PC-3 (cell line): Measurements from ENCODE around the gene TMEM9B.

Source experiments
- EZH2 ChIP-seq: fragments of 300-600 bp; sonication (generic); IDR thresholded peaks from one replicate; pipeline ENCODE4 v1.6.1; 2017; ENCODE audit warnings: antibody characterized with exemption, mild to moderate bottlenecking, low read length; ENCODE audit not compliant: unreplicated experiment
- EZH2phosphoT487 ChIP-seq: fragments of 300-600 bp; sonication (generic); IDR thresholded peaks from 2 replicates; pipeline ENCODE4 v1.6.1; 2018; ENCODE audit warnings: mild to moderate bottlenecking, antibody characterized with exemption, low read length, borderline replicate concordance
- TF ChIP-seq, protein P1 (sequence below): fragments of 300-600 bp; sonication (generic); conservative IDR thresholded peaks from 2 replicates; pipeline ENCODE4 v1.5.1; 2017; ENCODE audit warnings: antibody characterized with exemption, low read depth, mild to moderate bottlenecking, low read length

GRCh38 chr11:8926236-8926635, 38.0 kb downstream of the TMEM9B start:
- TF ChIP-seq, protein P1, sequence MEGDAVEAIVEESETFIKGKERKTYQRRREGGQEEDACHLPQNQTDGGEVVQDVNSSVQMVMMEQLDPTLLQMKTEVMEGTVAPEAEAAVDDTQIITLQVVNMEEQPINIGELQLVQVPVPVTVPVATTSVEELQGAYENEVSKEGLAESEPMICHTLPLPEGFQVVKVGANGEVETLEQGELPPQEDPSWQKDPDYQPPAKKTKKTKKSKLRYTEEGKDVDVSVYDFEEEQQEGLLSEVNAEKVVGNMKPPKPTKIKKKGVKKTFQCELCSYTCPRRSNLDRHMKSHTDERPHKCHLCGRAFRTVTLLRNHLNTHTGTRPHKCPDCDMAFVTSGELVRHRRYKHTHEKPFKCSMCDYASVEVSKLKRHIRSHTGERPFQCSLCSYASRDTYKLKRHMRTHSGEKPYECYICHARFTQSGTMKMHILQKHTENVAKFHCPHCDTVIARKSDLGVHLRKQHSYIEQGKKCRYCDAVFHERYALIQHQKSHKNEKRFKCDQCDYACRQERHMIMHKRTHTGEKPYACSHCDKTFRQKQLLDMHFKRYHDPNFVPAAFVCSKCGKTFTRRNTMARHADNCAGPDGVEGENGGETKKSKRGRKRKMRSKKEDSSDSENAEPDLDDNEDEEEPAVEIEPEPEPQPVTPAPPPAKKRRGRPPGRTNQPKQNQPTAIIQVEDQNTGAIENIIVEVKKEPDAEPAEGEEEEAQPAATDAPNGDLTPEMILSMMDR, result no peak
- TF ChIP-seq EZH2, result no peak
- no peak for TF ChIP-seq EZH2phosphoT487
